Measurements from ENCODE around the gene ATP1A1.

DNA sequence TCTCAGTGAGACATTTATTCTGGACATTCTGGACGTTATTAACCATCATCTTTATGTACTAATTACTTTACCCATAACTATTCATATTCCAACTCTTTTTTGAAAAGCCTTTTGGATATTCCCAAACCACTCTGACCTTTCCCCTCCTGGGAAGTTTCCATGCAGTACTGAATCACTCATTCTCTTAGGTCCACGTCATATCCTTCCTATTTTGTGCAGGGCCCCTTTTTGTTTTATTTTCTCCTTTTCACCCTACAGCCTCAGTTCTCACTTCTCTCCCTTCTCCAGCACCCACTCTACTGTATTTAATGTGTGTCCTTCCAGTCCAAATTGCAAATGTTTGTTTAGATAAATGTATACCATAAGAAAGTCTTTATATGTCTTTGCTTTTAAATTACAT, 16.4 kb upstream of the ATP1A1 start:
- TF ChIP-seq EZH2 (IDR thresholded peaks at IDR 0.05; ENCODE audit: insufficient read depth, poor library complexity, severe bottlenecking) (no peak), EZH2phosphoT487 (IDR thresholded peaks at IDR 0.05; ENCODE audit: insufficient read depth, low read depth) (no peak)

Data from GM23248 (cell line).